ENCODE data around the gene PGAM5.

- no peak for TF ChIP-seq CTCF (IDR thresholded peaks at IDR 0.05 in 8 of 11, conservative IDR thresholded peaks at IDR 0.05 in 3 of 11)
- no peak for TF ChIP-seq POLR2A (IDR thresholded peaks at IDR 0.05)
These were observed 15.2 kb upstream of the PGAM5 start for GRCh38 chr12:132695431-132695830.
